DND-41 (cell line): ENCODE measurements around the gene PRG3.

ENCODE experiments used
- ATAC-seq: fragments of 200-7000 bp; cut with Tn5 transposase; 3 replicates; pipeline ENCODE4 v1.9.1; 2021; ENCODE audit warnings: low read depth; ENCODE audit not compliant: insufficient read depth
- DNase-seq: peaks from one replicate; pipeline ENCODE4 v3.0.0-alpha.2; 2020
- H2AFZ ChIP-seq: 2 replicates; pipeline ENCODE4 v1.6.0; 2012; ENCODE audit warnings: low read depth, low read length
- H3K27ac ChIP-seq: 2 replicates; pipeline ENCODE4 v1.5.1; 2012; ENCODE audit warnings: low read length, inconsistent platforms
- H3K27me3 ChIP-seq: fragments of 200-600 bp; sonication (generic); 2 replicates; pipeline ENCODE4 v1.6.0; 2012; ENCODE audit warnings: low read length, mild to moderate bottlenecking, inconsistent platforms; ENCODE audit not compliant: insufficient read depth, poor library complexity
- H3K36me3 ChIP-seq: 2 replicates; pipeline ENCODE4 v1.5.1; 2012; ENCODE audit warnings: low read length, inconsistent platforms; ENCODE audit not compliant: insufficient read depth
- H3K4me1 ChIP-seq: 2 replicates; pipeline ENCODE4 v1.5.1; 2012; ENCODE audit warnings: mild to moderate bottlenecking, low read length; ENCODE audit not compliant: insufficient read depth
- H3K4me2 ChIP-seq: 2 replicates; pipeline ENCODE4 v1.6.0; 2012; ENCODE audit warnings: mild to moderate bottlenecking, moderate library complexity, low read length, inconsistent platforms; ENCODE audit not compliant: insufficient read depth
- H3K4me3 ChIP-seq, 2 experiments: fragments of 200-600 bp in 1 of 2; shearing (Covaris generic) in 1 of 2; 2 replicates each; pipeline ENCODE4 v1.5.1; 2012 to 2016; ENCODE audit warnings: inconsistent platforms in 2 of 2, low read length in 2 of 2, mild to moderate bottlenecking in 2 of 2, low read depth in 1 of 2, moderate library complexity in 1 of 2
- H3K79me2 ChIP-seq: 2 replicates; pipeline ENCODE4 v1.6.0; 2012; ENCODE audit warnings: low read length, inconsistent platforms; ENCODE audit not compliant: insufficient read depth
- H3K9ac ChIP-seq: 2 replicates; pipeline ENCODE4 v1.6.0; 2012; ENCODE audit warnings: low read depth, mild to moderate bottlenecking, inconsistent platforms, low read length, moderate library complexity
- H3K9me3 ChIP-seq: 2 replicates; pipeline ENCODE4 v1.5.1; 2012; ENCODE audit warnings: low read length, moderate library complexity, mild to moderate bottlenecking, inconsistent platforms; ENCODE audit not compliant: insufficient read depth, severe bottlenecking
- H4K20me1 ChIP-seq: 2 replicates; pipeline ENCODE4 v1.6.0; 2012; ENCODE audit warnings: low read length; ENCODE audit not compliant: insufficient read depth
- EZH2 ChIP-seq: IDR thresholded peaks from 3 replicates; pipeline ENCODE4 v1.6.1; 2012; ENCODE audit warnings: borderline replicate concordance, low read depth, mild to moderate bottlenecking, moderate library complexity, low read length, inconsistent platforms; ENCODE audit not compliant: severe bottlenecking
- TF ChIP-seq, protein P1 (sequence below): IDR thresholded peaks from 2 replicates; pipeline ENCODE4 v1.5.1; 2012; ENCODE audit warnings: borderline replicate concordance, low read length, moderate library complexity, mild to moderate bottlenecking; ENCODE audit not compliant: poor library complexity, severe bottlenecking; ENCODE audit errors: extremely low read depth

The PRG3 gene

DNA sequence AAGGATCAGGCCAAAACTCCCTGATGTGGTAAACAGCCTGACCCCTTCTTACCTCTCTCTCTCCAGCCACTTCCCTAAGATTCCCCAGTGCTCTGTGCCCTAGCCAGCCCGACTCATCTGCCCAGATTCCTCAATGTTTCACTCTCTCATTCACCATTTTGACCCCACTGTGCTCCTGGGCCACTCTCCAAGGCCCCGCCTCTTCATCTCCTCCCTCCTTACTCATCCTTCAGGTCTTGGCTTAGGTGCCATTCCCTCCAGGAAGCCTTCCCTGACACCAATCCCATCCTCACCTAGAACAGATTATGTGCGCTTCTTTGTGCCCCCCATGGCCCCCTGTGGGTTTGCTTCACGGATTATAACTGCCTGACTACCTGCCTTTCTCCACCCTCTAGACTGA lies 32.7 kb upstream of the PRG3 start:
- Histone ChIP-seq H3K36me3 (peaks cover 97% of the 10 kb centered on the region), H2AFZ (no peak overlapping the region), H3K4me1 (0 out of 2 replicates have a peak, but pooled peaks cover 3% of the 10 kb centered on the region), H3K27ac (no peak overlapping the region), H4K20me1 (peaks cover 61% of the 10 kb centered on the region), H3K79me2 (peaks cover 10% of the 10 kb centered on the region), H3K27me3 (no peaks in the 10 kb centered on the region), H3K4me3 (no peak overlapping the region), H3K4me2 (no peak overlapping the region), H3K9ac (no peak overlapping the region), H3K9me3 (no peaks in the 10 kb centered on the region)
- ATAC-seq (no peak), DNase-seq (no peak)
- no peak for TF ChIP-seq EZH2
- TF ChIP-seq, protein P1, sequence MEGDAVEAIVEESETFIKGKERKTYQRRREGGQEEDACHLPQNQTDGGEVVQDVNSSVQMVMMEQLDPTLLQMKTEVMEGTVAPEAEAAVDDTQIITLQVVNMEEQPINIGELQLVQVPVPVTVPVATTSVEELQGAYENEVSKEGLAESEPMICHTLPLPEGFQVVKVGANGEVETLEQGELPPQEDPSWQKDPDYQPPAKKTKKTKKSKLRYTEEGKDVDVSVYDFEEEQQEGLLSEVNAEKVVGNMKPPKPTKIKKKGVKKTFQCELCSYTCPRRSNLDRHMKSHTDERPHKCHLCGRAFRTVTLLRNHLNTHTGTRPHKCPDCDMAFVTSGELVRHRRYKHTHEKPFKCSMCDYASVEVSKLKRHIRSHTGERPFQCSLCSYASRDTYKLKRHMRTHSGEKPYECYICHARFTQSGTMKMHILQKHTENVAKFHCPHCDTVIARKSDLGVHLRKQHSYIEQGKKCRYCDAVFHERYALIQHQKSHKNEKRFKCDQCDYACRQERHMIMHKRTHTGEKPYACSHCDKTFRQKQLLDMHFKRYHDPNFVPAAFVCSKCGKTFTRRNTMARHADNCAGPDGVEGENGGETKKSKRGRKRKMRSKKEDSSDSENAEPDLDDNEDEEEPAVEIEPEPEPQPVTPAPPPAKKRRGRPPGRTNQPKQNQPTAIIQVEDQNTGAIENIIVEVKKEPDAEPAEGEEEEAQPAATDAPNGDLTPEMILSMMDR: no peak

DNA sequence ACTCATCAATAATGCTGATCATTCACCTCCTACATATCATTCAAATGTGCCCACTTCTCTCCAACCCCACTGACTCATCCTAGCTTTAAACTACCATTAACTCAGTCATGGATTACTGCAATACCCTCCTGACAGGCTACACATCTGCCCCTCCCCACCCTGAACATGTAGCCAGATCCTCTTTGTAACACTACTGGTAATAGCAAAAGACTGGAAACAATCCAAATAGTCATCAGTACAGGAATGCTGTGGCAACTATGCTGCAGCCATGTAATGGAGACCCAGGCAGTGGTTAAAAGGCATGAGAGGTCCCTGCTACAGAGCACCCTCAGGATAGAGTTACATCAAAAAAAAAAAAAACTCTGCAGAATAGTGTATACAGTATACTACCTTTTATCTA lies 29.3 kb upstream of the PRG3 start:
- H3K4me1 ChIP-seq: 0 out of 2 replicates have a peak, but pooled peaks cover 2% of the 10 kb centered on the region
- DNase-seq: no peak
- TF ChIP-seq, protein P1: no peak
- H4K20me1 ChIP-seq: peaks cover 54% of the 10 kb centered on the region
- 0 out of 2 replicates have a peak, but pooled peaks cover 6% of the 10 kb centered on the region for H3K79me2 ChIP-seq
- peaks cover 96% of the 10 kb centered on the region for H3K36me3 ChIP-seq
- H3K9ac ChIP-seq: no peak overlapping the region
- ATAC-seq: no peak
- no peaks in the 10 kb centered on the region for H3K27me3 ChIP-seq
- no peaks in the 10 kb centered on the region for H3K9me3 ChIP-seq
- no peak overlapping the region for H2AFZ ChIP-seq
- no peak overlapping the region for H3K27ac ChIP-seq
- H3K4me3 ChIP-seq: no peak overlapping the region
- no peak overlapping the region for H3K4me2 ChIP-seq

DNA sequence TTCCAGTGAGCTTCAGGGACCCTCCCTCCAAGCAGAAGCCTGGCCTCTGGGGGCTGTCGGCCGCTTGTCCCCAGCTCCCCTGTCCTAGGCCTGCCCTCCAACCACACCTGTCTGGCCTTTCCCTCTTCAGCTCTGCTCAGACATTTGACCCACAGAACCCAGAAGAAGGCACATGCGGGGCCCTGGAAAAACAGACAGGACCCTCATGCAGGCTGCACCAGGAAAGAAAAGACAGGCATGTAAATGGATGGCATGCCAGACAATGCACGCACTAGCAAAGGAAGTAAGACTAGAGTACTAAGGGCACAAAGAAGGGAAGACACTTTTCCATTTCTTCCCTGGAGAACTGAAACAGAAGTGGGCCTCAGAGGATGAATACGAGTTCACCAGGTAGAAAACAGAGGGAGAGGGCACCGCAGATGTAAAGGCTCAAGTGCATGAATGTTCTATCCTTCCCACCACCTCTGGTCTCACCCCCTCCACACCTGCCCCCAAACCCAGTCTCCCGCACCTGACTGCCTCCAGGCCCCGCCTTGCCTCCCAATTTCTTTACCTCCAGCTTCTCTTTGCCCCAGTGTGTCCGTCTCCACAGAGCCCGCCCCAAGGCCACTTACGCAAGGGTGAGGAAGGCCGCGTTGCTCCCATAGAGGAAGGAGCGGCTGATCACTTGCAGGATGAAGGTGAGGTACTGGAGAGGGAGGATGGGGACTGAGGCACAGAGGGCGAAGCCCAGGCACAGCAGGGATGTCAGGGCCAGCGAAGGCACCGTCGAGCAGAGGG lies 28.6 kb upstream of the PRG3 start:
- TF ChIP-seq, protein P1: no peak
- no peak for TF ChIP-seq EZH2
- no peak overlapping the region for H3K4me2 ChIP-seq
- H4K20me1 ChIP-seq: peaks cover 47% of the 10 kb centered on the region
- no peaks in the 10 kb centered on the region for H3K27me3 ChIP-seq
- H3K4me1 ChIP-seq: no peaks in the 10 kb centered on the region
- H2AFZ ChIP-seq: no peak overlapping the region
- no peaks in the 10 kb centered on the region for H3K9me3 ChIP-seq
- H3K9ac ChIP-seq: no peak overlapping the region
- H3K36me3 ChIP-seq: peaks cover 89% of the 10 kb centered on the region
- H3K27ac ChIP-seq: no peak overlapping the region
- 0 out of 2 replicates have a peak, but pooled peaks cover 6% of the 10 kb centered on the region for H3K79me2 ChIP-seq
- ATAC-seq (no peak), DNase-seq (no peak)
- H3K4me3 ChIP-seq: no peak overlapping the region

DNA sequence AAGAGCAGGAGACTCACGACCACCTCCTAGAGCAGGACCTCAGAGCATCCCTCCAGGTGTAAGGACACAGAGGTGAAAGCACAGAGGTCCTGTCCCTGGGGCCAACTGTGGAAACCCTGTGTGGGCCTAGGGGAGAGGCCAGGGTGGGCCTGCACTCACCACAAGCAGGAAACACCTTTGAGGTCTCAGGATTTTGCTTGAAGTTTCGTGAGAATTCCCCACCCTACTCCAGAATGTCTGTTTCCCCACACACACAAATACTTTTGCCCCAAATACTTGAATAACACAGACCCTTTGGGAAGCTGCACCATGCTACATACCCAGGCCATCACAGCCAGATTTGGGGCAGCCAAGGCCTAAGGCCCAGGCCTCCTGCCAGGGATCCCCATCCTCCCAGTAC lies 27.8 kb upstream of the PRG3 start:
- Histone ChIP-seq H3K9ac (no peak overlapping the region), H3K27me3 (no peaks in the 10 kb centered on the region), H3K4me3 (no peak overlapping the region), H3K4me2 (no peak overlapping the region), H3K9me3 (no peaks in the 10 kb centered on the region), H3K27ac (no peak overlapping the region), H3K79me2 (0 out of 2 replicates have a peak, but pooled peaks cover 3% of the 10 kb centered on the region), H2AFZ (no peak overlapping the region), H4K20me1 (peaks cover 41% of the 10 kb centered on the region), H3K36me3 (peaks cover 81% of the 10 kb centered on the region), H3K4me1 (no peaks in the 10 kb centered on the region)
- no peak for ATAC-seq
- TF ChIP-seq, protein P1: no peak
- no peak for TF ChIP-seq EZH2
- no peak for DNase-seq
